Measurements from ENCODE around the gene CACNA2D2.

DNA sequence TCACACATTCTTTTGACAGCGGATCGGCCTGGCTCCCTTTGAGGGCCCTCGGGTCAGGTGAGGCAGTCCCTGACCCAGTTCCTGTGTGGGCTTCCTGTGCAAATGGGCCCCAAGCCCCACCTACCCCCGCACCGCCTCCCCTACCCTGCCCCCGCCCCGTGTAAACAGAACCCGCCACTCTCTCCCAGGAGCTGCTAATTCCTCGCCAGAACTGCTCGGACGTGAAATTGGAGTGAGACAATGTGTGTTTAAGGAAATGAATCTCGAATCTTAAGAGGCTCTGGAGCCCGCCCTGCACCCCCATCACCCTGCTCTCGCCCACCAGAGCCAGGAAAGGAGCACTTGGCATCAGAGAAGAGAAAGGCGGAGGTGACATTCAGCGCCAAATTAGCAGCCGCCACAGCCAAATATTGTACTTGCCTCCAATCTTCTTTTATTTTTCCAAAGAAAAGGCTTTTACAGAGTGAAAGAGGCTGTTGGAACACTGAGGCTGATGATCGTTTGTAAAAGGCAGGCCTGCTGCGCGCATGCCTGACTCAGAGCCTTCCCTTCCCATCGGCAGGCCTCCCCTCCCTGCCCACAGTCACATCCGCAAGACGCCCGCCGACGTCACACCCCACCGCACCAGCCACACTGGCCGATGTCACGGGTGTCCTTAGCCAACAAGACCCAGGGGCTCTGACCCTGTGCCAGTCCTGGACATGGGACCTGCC is 53.1 kb downstream of the CACNA2D2 start:
- TF ChIP-seq, protein P1, sequence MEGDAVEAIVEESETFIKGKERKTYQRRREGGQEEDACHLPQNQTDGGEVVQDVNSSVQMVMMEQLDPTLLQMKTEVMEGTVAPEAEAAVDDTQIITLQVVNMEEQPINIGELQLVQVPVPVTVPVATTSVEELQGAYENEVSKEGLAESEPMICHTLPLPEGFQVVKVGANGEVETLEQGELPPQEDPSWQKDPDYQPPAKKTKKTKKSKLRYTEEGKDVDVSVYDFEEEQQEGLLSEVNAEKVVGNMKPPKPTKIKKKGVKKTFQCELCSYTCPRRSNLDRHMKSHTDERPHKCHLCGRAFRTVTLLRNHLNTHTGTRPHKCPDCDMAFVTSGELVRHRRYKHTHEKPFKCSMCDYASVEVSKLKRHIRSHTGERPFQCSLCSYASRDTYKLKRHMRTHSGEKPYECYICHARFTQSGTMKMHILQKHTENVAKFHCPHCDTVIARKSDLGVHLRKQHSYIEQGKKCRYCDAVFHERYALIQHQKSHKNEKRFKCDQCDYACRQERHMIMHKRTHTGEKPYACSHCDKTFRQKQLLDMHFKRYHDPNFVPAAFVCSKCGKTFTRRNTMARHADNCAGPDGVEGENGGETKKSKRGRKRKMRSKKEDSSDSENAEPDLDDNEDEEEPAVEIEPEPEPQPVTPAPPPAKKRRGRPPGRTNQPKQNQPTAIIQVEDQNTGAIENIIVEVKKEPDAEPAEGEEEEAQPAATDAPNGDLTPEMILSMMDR (IDR thresholded peaks at IDR 0.05; ENCODE audit: low read length) = no peak
- no peak for TF ChIP-seq EZH2 (IDR thresholded peaks at IDR 0.05; ENCODE audit: borderline replicate concordance, low read length)

Data from OCI-LY1 (cell line).